SJCRH30 (cell line): ENCODE measurements around the gene PHYHD1. TPM values are rescaled to one million over a fixed set of nuclear protein-coding genes. Genes with fewer than 3 reads are reported as not detected.

Source experiments
- DNase-seq, 2 experiments: peaks; one replicate each; pipeline ENCODE4 v3.0.0-alpha.2; 2015 to 2020
- H3K27ac ChIP-seq: fragments of 250-450 bp; sonication (Bioruptor Pico); 2 replicates; pipeline ENCODE4 v1.5.1; 2020; ENCODE audit warnings: mild to moderate bottlenecking, moderate library complexity
- H3K27me3 ChIP-seq: fragments of 250-450 bp; sonication (Bioruptor Pico); 2 replicates; pipeline ENCODE4 v1.5.1; 2020; ENCODE audit warnings: mild to moderate bottlenecking, moderate library complexity
- H3K36me3 ChIP-seq: fragments of 250-450 bp; sonication (Bioruptor Pico); 2 replicates; pipeline ENCODE4 v1.5.1; 2020; ENCODE audit warnings: mild to moderate bottlenecking, moderate library complexity
- H3K4me1 ChIP-seq: fragments of 250-450 bp; sonication (Bioruptor Pico); 2 replicates; pipeline ENCODE4 v1.5.1; 2020; ENCODE audit warnings: mild to moderate bottlenecking, moderate library complexity
- H3K4me3 ChIP-seq: fragments of 250-450 bp; sonication (Bioruptor Pico); 2 replicates; pipeline ENCODE4 v1.5.1; 2020; ENCODE audit warnings: mild to moderate bottlenecking, moderate library complexity
- H3K9me3 ChIP-seq: fragments of 250-450 bp; sonication (Bioruptor Pico); replicated peaks from 2 replicates; pipeline ENCODE4 v1.5.1; 2020; ENCODE audit warnings: mild to moderate bottlenecking, moderate library complexity
- total RNA-seq: library from RNA; depleted of rRNA; stranded (reverse); fragments of >200 nt; shearing (Covaris generic); gene quantifications from 2 replicates; pipeline ENCODE4 v1.2.3, GENCODE V29; 2014

PHYHD1 gene
- total RNA-seq, 1 experiment from 2014 or later, result 23.2 TPM

- no peak overlapping the region for H3K4me3 ChIP-seq
- no peak for DNase-seq
- peaks cover 15% of the 10 kb centered on the region for H3K4me1 ChIP-seq
- H3K27ac ChIP-seq, result no peak overlapping the region
- H3K27me3 ChIP-seq, result no peaks in the 10 kb centered on the region
- H3K9me3 ChIP-seq, result no peaks in the 10 kb centered on the region
- H3K36me3 ChIP-seq, result peaks cover 69% of the 10 kb centered on the region
Measured at GRCh38 chr9:128909859-128910258, 10.9 kb upstream of the PHYHD1 start.

- peaks cover 15% of the 10 kb centered on the region for H3K4me1 ChIP-seq
- peaks cover 73% of the 10 kb centered on the region for H3K36me3 ChIP-seq
- no peaks in the 10 kb centered on the region for H3K9me3 ChIP-seq
- H3K27ac ChIP-seq, result peak overlapping the region; percentile 55; the same call in 1 of the 2 replicates
- H3K27me3 ChIP-seq, result no peaks in the 10 kb centered on the region
- H3K4me3 ChIP-seq, result no peak overlapping the region
- no peak for DNase-seq
Measured at GRCh38 chr9:128910906-128911305, 9.9 kb upstream of the PHYHD1 start.

- H3K36me3 ChIP-seq, result peaks cover 71% of the 10 kb centered on the region
- peaks cover 15% of the 10 kb centered on the region for H3K4me1 ChIP-seq
- DNase-seq, result peak; percentile 66 to 80
- peak overlapping the region; percentile 55 for H3K27ac ChIP-seq
- no peaks in the 10 kb centered on the region for H3K9me3 ChIP-seq
- no peak overlapping the region for H3K4me3 ChIP-seq
- no peaks in the 10 kb centered on the region for H3K27me3 ChIP-seq
Measured at GRCh38 chr9:128911529-128912035, 9.2 kb upstream of the PHYHD1 start.

- Histone ChIP-seq H3K9me3 (no peaks in the 10 kb centered on the region), H3K27me3 (no peaks in the 10 kb centered on the region), H3K4me3 (no peak overlapping the region), H3K36me3 (peaks cover 65% of the 10 kb centered on the region), H3K27ac (peak overlapping the region; percentile 55), H3K4me1 (peaks cover 15% of the 10 kb centered on the region)
- no peak for DNase-seq
Measured at GRCh38 chr9:128912270-128912853, 8.4 kb upstream of the PHYHD1 start.

- Histone ChIP-seq H3K36me3 (peaks cover 56% of the 10 kb centered on the region), H3K27me3 (no peaks in the 10 kb centered on the region), H3K4me1 (peaks cover 15% of the 10 kb centered on the region), H3K9me3 (no peaks in the 10 kb centered on the region), H3K27ac (no peak overlapping the region), H3K4me3 (no peak overlapping the region)
- no peak for DNase-seq
Measured at GRCh38 chr9:128913048-128913900, 7.5 kb upstream of the PHYHD1 start.

- Histone ChIP-seq H3K4me1 (peaks cover 15% of the 10 kb centered on the region), H3K36me3 (peaks cover 47% of the 10 kb centered on the region), H3K4me3 (no peak overlapping the region), H3K9me3 (no peaks in the 10 kb centered on the region), H3K27ac (no peak overlapping the region), H3K27me3 (no peaks in the 10 kb centered on the region)
- DNase-seq, result no peak
Measured at GRCh38 chr9:128913995-128914772, 6.6 kb upstream of the PHYHD1 start.

GRCh38 chr9:128916204-128916603 lies 4.6 kb upstream of the PHYHD1 start:
- H3K27me3 ChIP-seq, result no peaks in the 10 kb centered on the region
- no peak overlapping the region for H3K27ac ChIP-seq
- no peaks in the 10 kb centered on the region for H3K9me3 ChIP-seq
- peaks cover 32% of the 10 kb centered on the region for H3K36me3 ChIP-seq
- no peak for DNase-seq
- peaks cover 16% of the 10 kb centered on the region for H3K4me1 ChIP-seq
- H3K4me3 ChIP-seq, result no peak overlapping the region

- Histone ChIP-seq H3K36me3 (peaks cover 32% of the 10 kb centered on the region), H3K9me3 (no peaks in the 10 kb centered on the region), H3K4me3 (no peak overlapping the region), H3K4me1 (peaks cover 10% of the 10 kb centered on the region), H3K27ac (no peak overlapping the region), H3K27me3 (no peaks in the 10 kb centered on the region)
- no peak for DNase-seq
Measured at GRCh38 chr9:128916745-128917144, 4.0 kb upstream of the PHYHD1 start.

GRCh38 chr9:128917151-128917849 lies 3.5 kb upstream of the PHYHD1 start:
- Histone ChIP-seq H3K4me3 (no peak overlapping the region), H3K27me3 (no peaks in the 10 kb centered on the region), H3K9me3 (no peaks in the 10 kb centered on the region), H3K36me3 (peaks cover 29% of the 10 kb centered on the region), H3K27ac (no peak overlapping the region), H3K4me1 (peaks cover 6% of the 10 kb centered on the region)
- no peak for DNase-seq

- Histone ChIP-seq H3K36me3 (peaks cover 14% of the 10 kb centered on the region), H3K4me1 (peaks cover 10% of the 10 kb centered on the region), H3K27me3 (no peaks in the 10 kb centered on the region), H3K27ac (no peak overlapping the region), H3K4me3 (no peak overlapping the region), H3K9me3 (no peaks in the 10 kb centered on the region)
- DNase-seq, result no peak
Measured at GRCh38 chr9:128918921-128919320, 1.9 kb upstream of the PHYHD1 start.

GRCh38 chr9:128919402-128920089 lies 1.2 kb upstream of the PHYHD1 start:
- Histone ChIP-seq H3K27ac (no peak overlapping the region), H3K4me1 (peaks cover 10% of the 10 kb centered on the region), H3K4me3 (no peak overlapping the region), H3K36me3 (peaks cover 10% of the 10 kb centered on the region), H3K9me3 (no peaks in the 10 kb centered on the region), H3K27me3 (no peaks in the 10 kb centered on the region)
- DNase-seq, result no peak

- Histone ChIP-seq H3K9me3 (no peaks in the 10 kb centered on the region), H3K27me3 (no peaks in the 10 kb centered on the region), H3K36me3 (no peaks in the 10 kb centered on the region; the same call in 1 of the 2 replicates), H3K27ac (peak overlapping the region; percentile 79), H3K4me1 (peaks cover 10% of the 10 kb centered on the region), H3K4me3 (peak overlapping the region; percentile 76)
- DNase-seq, result peak; percentile 91 to 95
Measured at GRCh38 chr9:128921881-128922763, 1.3 kb downstream of the PHYHD1 start.

GRCh38 chr9:128923493-128923883 lies 2.7 kb downstream of the PHYHD1 start:
- no peaks in the 10 kb centered on the region for H3K27me3 ChIP-seq
- no peak overlapping the region for H3K4me3 ChIP-seq
- H3K36me3 ChIP-seq, result no peaks in the 10 kb centered on the region
- peaks cover 10% of the 10 kb centered on the region for H3K4me1 ChIP-seq
- DNase-seq, result no peak
- H3K9me3 ChIP-seq, result no peaks in the 10 kb centered on the region
- H3K27ac ChIP-seq, result no peak overlapping the region
